Measurements from ENCODE around the gene BRIP1.
"Not testable (repeated sequence)": the region's sequence is repeated elsewhere in the genome, so short reads cannot be mapped to it uniquely, and the experiment has no call there.

DNA sequence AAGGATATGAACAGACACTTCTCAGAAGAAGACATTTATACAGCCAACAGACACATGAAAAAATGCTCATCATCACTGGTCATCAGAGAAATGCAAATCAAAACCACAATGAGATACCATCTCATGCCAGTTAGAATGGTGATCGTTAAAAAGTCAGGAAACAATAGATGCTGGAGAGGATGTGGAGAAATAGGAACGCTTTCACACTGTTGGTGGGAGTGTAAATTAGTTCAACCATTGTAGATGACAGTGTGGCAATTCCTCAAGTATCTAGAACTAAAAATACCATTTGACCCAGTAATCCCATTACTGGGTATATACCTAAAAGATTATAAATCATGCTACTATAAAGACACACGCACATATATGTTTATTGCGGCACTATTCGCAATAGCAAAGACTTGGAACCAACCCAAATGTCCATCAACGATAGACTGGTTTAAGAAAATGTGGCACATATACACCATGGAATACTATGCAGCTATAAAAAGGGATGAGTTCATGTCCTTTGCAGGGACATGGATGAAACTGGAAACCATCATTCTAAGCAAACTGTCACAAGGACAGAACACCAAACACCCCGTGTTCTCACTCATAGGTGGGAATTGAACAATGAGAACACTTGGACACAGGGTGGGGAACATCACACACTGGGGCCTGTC lies 186.0 kb downstream of the BRIP1 start:
- not testable (repeated sequence) for TF ChIP-seq POLR2A (IDR thresholded peaks at IDR 0.05)
- TF ChIP-seq, protein P1, sequence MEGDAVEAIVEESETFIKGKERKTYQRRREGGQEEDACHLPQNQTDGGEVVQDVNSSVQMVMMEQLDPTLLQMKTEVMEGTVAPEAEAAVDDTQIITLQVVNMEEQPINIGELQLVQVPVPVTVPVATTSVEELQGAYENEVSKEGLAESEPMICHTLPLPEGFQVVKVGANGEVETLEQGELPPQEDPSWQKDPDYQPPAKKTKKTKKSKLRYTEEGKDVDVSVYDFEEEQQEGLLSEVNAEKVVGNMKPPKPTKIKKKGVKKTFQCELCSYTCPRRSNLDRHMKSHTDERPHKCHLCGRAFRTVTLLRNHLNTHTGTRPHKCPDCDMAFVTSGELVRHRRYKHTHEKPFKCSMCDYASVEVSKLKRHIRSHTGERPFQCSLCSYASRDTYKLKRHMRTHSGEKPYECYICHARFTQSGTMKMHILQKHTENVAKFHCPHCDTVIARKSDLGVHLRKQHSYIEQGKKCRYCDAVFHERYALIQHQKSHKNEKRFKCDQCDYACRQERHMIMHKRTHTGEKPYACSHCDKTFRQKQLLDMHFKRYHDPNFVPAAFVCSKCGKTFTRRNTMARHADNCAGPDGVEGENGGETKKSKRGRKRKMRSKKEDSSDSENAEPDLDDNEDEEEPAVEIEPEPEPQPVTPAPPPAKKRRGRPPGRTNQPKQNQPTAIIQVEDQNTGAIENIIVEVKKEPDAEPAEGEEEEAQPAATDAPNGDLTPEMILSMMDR (IDR thresholded peaks at IDR 0.05 in 8 of 11, conservative IDR thresholded peaks at IDR 0.05 in 3 of 11), result not testable (repeated sequence)
